ENCODE results near the gene WDR20.

Gene WDR20

DNA sequence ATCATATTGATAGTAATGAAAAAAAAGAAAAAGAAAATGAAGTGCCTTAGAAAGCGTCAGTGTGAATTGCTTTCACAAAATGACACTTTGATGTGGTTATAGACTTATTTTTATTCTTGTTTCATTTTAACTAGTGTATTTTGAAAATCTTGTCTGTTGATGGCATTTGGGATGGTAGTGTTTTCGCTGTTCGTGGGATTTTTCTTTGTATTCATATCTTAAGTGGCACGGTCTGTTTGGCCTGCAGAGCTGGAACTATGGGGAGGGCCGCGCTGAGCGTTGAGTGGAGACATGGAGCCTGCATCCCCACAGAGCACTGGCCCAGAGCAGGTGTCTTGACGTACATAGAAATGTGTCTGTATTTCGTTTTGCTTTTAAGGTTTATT lies 61.6 kb downstream of the WDR20 start:
- no peak overlapping the region for H3K4me3 ChIP-seq (ENCODE audit: low read depth, low read length)
- TF ChIP-seq, protein P1, sequence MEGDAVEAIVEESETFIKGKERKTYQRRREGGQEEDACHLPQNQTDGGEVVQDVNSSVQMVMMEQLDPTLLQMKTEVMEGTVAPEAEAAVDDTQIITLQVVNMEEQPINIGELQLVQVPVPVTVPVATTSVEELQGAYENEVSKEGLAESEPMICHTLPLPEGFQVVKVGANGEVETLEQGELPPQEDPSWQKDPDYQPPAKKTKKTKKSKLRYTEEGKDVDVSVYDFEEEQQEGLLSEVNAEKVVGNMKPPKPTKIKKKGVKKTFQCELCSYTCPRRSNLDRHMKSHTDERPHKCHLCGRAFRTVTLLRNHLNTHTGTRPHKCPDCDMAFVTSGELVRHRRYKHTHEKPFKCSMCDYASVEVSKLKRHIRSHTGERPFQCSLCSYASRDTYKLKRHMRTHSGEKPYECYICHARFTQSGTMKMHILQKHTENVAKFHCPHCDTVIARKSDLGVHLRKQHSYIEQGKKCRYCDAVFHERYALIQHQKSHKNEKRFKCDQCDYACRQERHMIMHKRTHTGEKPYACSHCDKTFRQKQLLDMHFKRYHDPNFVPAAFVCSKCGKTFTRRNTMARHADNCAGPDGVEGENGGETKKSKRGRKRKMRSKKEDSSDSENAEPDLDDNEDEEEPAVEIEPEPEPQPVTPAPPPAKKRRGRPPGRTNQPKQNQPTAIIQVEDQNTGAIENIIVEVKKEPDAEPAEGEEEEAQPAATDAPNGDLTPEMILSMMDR (conservative IDR thresholded peaks at IDR 0.05; ENCODE audit: low read depth, low read length): no peak
- no peak for DNase-seq (ENCODE audit: low read depth)

DNA sequence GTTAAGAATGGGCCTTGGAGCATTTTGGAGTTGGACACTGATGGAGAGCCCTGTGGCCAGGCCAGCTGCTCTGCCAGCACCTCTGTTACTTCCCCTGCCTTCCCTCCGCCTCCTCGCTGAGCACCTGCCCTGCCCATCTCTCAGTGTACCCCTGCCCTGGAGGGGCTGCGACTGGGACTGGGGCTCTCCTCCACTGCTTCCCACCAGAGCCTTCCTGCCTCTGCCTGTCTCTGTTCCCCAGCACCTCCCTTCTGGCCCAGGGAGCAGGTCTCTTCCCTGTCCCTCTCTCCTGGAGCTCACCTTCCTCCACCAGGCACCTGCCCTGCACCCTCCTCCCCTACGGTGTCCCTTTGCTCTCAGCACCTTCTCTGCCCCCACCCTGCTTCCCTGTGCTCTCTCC lies 62.1 kb downstream of the WDR20 start:
- TF ChIP-seq, protein P1 (conservative IDR thresholded peaks at IDR 0.05; ENCODE audit: low read depth, low read length): no peak
- no peak overlapping the region for H3K4me3 ChIP-seq (ENCODE audit: low read depth, low read length)
- DNase-seq (ENCODE audit: low read depth): no peak

GRCh38 chr14:102202944-102203343 lies 63.2 kb downstream of the WDR20 start:
- no peak for DNase-seq (ENCODE audit: low read depth)
- TF ChIP-seq, protein P1 (conservative IDR thresholded peaks at IDR 0.05; ENCODE audit: low read depth, low read length): no peak
- no peak overlapping the region for H3K4me3 ChIP-seq (ENCODE audit: low read depth, low read length)

GRCh38 chr14:102203382-102203781 lies 63.7 kb downstream of the WDR20 start:
- H3K4me3 ChIP-seq (ENCODE audit: low read depth, low read length): no peak overlapping the region
- no peak for DNase-seq (ENCODE audit: low read depth)
- TF ChIP-seq, protein P1 (conservative IDR thresholded peaks at IDR 0.05; ENCODE audit: low read depth, low read length): no peak

DNA sequence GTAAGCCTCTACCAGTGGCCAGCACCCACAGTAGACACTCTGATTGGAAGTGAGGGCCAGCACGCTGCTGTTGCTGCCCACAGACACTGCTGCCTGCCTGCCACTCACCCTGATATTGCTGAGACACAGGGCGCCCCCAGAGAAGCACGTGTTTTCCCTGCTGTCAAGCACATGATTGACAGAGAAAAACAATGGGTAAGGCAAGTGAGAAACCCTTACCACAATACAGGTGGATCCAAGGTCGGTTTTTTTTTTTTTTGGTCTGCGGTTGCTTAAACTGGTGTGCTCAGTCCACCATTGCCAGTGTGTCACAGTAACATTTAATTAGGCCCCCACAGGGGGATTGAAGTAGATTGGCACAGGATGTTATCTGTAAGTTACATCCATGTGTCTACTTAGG lies 65.9 kb downstream of the WDR20 start:
- H3K4me3 ChIP-seq (ENCODE audit: low read depth, low read length): no peak overlapping the region
- TF ChIP-seq, protein P1 (conservative IDR thresholded peaks at IDR 0.05; ENCODE audit: low read depth, low read length): no peak
- no peak for DNase-seq (ENCODE audit: low read depth)

GRCh38 chr14:102206918-102207317 lies 67.2 kb downstream of the WDR20 start:
- no peak overlapping the region for H3K4me3 ChIP-seq (ENCODE audit: low read depth, low read length)
- no peak for DNase-seq (ENCODE audit: low read depth)
- TF ChIP-seq, protein P1 (conservative IDR thresholded peaks at IDR 0.05; ENCODE audit: low read depth, low read length): no peak

GRCh38 chr14:102207831-102208365 lies 68.2 kb downstream of the WDR20 start:
- H3K4me3 ChIP-seq (ENCODE audit: low read depth, low read length): no peak overlapping the region
- no peak for DNase-seq (ENCODE audit: low read depth)
- TF ChIP-seq, protein P1 (conservative IDR thresholded peaks at IDR 0.05; ENCODE audit: low read depth, low read length): no peak
